CD4-positive, alpha-beta T cell treated with Interferon gamma for 1 hour (primary cell): Measurements from ENCODE around the gene NIPAL1.

Experiments
- DNase-seq: peaks from one replicate; pipeline ENCODE4 v3.0.0-alpha.2; 2020

Gene NIPAL1

GRCh38 chr4:48028696-48029095, 12.1 kb downstream of the NIPAL1 start:
- no peak for DNase-seq

DNA sequence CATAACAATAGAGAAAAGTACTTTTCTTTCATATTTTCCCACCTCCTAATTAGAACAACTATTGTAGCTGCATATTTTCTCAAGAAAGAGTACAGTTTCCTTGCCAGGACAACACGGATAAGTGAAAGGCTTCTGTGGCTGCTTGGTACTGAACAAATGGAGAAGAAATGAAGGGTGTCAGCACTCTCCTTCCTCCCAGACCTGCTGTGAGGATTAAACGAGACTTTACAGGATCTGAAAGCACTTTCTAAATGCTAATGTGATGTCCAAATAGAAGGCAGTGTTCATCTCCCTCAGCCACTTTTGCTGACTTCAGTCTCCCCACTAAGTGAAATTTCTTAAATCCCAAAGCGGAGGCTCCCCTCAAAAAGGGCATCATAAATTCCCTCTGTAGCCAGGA, 13.9 kb downstream of the NIPAL1 start:
- no peak for DNase-seq

GRCh38 chr4:48031802-48032525, 15.4 kb downstream of the NIPAL1 start:
- no peak for DNase-seq

GRCh38 chr4:48032721-48033120, 16.1 kb downstream of the NIPAL1 start:
- no peak for DNase-seq

GRCh38 chr4:48033412-48033811, 16.8 kb downstream of the NIPAL1 start:
- no peak for DNase-seq

DNA sequence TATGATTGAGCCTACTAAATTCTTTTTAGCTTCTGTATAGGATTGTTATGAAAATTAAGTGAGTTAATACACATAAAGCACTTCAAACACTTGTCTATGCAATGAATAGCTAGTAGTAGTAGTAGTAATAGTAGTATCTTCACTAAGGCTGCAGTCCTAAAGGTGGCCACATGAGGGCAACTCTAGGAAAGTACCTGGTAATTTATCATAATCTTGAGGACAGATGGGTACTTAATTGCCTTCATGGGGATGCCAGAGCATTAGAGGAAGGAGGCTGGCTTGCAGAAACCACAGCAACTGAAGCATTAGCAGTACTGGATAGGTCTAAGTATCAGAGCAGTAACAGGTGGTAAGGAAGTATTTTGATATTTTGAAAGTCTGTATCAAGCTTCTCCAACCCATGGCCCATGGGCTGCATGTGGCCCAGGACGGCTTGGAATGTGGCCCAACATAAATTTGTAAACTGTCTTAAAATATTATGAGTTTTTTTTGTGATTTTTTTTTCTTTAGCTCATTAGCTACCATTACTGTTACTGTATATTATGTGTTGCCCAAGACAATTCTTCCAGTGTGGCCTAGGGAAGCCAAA, 17.3 kb downstream of the NIPAL1 start:
- peak; percentile 52 for DNase-seq

DNA sequence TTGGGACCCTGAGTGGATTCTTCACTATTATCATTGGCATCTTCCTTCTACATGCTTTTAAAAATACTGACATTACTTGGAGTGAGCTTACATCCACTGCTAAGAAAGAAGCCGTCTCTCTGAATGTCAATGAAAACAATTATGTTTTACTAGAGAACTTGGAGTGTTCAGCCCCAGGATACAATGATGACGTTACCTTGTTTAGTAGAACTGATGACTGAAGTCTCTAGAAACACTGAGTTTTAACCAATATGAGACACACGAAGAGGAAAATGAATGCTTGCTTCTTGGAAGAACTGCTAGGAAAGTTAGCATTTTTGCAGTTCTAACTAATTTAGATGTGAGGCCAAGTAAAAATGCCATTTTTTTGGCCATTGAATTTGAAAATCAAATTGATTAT, 19.4 kb downstream of the NIPAL1 start:
- no peak for DNase-seq

DNA sequence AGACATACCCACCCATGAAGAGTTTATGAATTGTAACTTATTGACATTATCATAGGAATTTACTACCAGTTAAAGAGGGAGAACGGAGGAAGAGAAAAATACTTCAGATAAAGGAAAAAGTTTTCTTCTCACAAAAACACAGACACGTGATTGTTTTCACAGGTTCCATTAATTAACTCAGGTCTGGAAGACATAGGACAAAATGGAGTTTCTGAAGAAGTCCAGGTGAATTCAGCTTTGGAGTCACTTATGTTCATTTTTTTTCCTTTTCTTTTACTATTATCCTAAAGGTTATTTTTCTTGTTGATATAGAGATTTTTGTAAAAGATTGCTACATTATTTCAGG, 20.5 kb downstream of the NIPAL1 start:
- no peak for DNase-seq

DNA sequence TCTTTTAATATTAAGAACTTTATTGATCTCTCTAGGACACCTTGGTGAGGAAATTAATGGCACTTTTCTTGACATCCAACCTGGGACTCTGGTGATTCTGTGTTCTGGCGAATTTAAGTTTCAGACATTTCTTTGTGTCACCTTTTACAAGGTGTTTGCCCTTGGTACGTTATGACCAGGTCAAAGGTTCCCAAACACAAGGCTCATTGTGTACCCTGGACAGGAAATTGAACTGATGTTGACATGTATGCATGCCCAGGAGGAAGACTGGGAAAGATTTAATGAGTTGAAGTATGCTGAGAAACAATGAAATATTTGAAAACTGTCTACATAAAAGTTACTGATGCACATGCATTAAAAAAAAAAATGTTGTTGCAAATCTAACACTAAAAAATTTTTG, 22.1 kb downstream of the NIPAL1 start:
- DNase-seq: no peak

- no peak for DNase-seq
Measured at GRCh38 chr4:48039561-48039960, 23.0 kb downstream of the NIPAL1 start.

DNA sequence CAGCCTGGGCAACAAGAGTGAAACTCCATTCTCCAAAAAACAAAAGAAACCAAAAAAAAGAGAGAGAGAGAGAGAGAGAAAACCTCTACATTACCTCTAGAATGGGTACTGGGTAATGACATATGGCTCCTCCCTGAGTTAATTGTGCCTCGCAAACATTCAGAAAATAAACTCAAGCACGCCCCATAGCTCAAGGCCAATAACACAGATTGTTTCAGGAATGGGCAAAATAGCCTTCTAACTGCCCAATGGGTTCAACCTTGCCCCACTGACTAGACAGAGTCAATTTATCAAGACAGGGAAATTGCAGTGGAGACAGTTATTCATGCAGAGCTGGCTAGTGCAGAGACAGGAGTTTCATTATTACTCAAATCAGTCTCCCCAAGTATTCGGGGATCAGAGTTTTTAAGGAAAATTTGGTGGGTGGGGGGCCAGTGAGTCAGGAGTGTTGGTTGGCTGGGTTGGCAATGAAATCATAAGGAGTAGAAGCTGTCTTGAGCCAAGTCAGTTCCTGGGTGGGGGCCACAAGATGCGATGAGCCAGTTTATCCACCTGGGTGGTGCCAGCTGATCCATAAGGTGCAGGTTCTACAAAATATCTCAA, 25.1 kb downstream of the NIPAL1 start:
- DNase-seq: no peak

- no peak for DNase-seq
Measured at GRCh38 chr4:48042979-48043461, 26.4 kb downstream of the NIPAL1 start.

GRCh38 chr4:48043504-48043903, 26.9 kb downstream of the NIPAL1 start:
- no peak for DNase-seq

GRCh38 chr4:48044298-48044697, 27.7 kb downstream of the NIPAL1 start:
- no peak for DNase-seq

DNA sequence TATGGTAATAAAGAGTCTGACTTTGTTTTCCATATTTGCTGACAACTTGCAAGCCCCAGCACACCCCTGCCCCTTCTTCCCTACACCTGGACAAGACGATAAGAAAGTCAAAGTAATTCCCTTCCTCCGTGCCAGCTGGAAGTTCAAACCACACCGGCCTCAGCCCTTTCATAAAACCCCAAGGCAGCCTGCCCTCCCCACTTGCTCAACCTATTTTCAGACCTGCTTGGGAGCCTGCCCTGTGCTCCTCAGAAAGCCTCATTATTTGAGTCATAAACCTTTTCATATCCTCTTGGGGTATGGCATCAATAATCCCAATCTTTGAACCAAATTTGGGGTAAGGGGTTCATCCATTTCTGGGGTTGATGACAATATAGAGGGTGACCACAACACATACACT, 29.5 kb downstream of the NIPAL1 start:
- DNase-seq: no peak

GRCh38 chr4:48047421-48047844, 30.9 kb downstream of the NIPAL1 start:
- peak; percentile 49 for DNase-seq

- DNase-seq: no peak
Measured at GRCh38 chr4:48047896-48048295, 31.3 kb downstream of the NIPAL1 start.

- no peak for DNase-seq
Measured at GRCh38 chr4:48049483-48049882, 32.9 kb downstream of the NIPAL1 start.

- no peak for DNase-seq
Measured at GRCh38 chr4:48051078-48051477, 34.5 kb downstream of the NIPAL1 start.

DNA sequence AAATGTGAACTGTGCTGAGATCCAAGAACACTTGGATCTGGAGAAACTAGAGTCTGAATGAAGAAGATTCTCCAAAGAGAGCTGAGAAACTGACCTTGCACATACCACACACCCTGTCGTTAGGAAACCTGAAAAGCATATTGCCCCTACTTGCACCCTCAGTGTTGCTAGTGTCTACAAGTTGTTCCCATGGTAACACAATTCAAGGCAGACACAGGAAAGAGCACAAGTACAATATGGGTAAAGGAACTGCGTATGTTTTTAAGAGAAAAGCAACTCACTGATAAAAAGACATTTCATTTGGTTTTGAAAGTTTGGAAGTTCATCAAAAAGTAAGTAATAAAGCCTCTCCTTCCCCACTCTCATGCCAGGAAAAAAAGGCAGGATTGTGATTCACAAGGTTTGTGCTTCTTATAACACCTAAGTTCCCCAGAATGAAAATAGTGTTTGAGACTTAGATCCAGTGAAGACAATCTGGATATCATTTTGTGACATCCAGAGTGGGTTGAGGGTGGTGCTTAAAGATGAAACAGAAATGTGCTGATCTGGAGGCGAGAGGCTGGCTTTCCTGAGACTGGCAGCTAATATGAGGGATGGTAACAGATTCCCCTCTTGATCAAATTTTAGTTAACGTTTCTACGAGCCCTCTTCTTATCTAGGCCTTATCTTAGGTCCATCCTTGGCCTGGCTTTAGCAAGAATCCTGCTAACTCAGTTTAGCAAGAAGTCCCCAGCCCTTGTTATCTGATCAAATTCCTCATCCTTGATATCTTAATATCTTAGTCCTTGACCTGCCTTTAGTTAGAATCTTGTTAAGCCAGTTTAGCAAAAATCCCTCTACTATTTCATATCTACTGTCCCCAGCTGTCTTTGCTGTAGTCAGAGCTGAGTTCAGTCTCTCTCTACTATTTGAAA, 42.3 kb downstream of the NIPAL1 start:
- no peak for DNase-seq

- DNase-seq: no peak
Measured at GRCh38 chr4:48064349-48064748, 47.8 kb downstream of the NIPAL1 start.

DNA sequence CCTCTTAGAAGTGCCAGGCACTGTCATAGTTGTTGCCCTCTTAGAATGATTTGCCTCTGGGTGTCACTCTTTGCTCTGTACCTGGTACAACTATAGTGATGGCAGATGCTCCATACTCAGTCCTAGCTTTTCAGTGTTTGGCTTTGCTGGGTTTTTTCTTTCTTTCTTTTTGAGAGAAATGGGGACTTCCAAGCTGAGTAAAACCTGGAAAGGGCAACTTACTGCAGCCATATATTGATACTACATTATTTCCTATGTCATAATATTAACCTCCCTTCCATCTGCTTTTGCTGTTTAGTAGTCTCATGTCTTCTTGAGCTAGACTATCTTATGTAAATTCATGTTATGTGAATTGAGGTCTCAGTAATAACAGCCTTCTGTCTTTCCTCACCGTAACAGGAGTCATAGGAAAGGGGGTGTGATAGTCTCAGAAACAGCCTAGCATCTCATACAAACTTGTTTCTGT, 49.0 kb downstream of the NIPAL1 start:
- DNase-seq: no peak

DNA sequence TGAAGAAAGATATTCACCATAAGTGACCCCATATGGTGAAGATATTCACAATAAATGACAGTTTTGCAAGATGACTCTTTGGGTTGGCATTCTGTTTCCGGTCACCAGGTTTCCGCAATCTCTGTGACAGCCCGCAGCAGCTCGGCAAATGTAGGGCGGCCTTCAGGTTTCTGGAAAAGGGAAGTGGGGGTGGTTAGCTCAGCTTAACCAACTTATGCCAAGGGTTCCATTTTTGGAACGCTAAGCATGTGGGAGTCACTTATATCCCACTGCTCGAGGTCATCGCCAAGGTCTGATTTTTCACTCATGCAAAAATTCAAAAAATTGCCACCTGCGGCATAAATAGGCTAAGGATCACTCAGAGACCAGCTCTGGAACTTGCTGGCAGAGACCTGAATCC, 51.0 kb downstream of the NIPAL1 start:
- DNase-seq: no peak
